Chondrocyte (in vitro differentiated cells): ENCODE results near the gene ANP32E. TPM values are rescaled to one million over a fixed set of nuclear protein-coding genes. Genes with fewer than 3 reads are reported as not detected.
"Not testable (repeated sequence)": the region's sequence is repeated elsewhere in the genome, so short reads cannot be mapped to it uniquely, and the experiment has no call there.

Experiments
- DNase-seq: peaks from one replicate; pipeline ENCODE4 v3.0.0; 2021; ENCODE audit warnings: mixed read lengths, low spot score
- H3K27ac Mint-ChIP-seq: one replicate; pipeline ENCODE4 v1.8.0; 2021; ENCODE audit warnings: mild to moderate bottlenecking, moderate library complexity, mixed read lengths; ENCODE audit not compliant: unreplicated experiment
- H3K27me3 Mint-ChIP-seq: 2 replicates; pipeline ENCODE4 v1.8.0; 2021; ENCODE audit warnings: low read depth, mixed read lengths
- H3K36me3 Mint-ChIP-seq: 2 replicates; pipeline ENCODE4 v1.8.0; 2021; ENCODE audit warnings: low read depth, mixed read lengths
- H3K4me1 Mint-ChIP-seq: 2 replicates; pipeline ENCODE4 v1.8.0; 2021; ENCODE audit warnings: low read depth, mild to moderate bottlenecking, mixed read lengths
- H3K4me3 Mint-ChIP-seq: one replicate; pipeline ENCODE4 v1.8.0; 2021; ENCODE audit warnings: mild to moderate bottlenecking, moderate library complexity, mixed read lengths; ENCODE audit not compliant: unreplicated experiment
- H3K9me3 Mint-ChIP-seq: 2 replicates; pipeline ENCODE4 v1.8.0; 2021; ENCODE audit warnings: low read depth, mixed read lengths
- CTCF ChIP-seq: fragments of 200-600 bp; sonication (generic); IDR thresholded peaks from 2 replicates; pipeline ENCODE4 v1.5.0; 2021; ENCODE audit warnings: antibody characterized with exemption, mild to moderate bottlenecking, moderate library complexity
- total RNA-seq: library from RNA; stranded (reverse); gene quantifications from 3 replicates; pipeline ENCODE4 v1.2.1, GENCODE V29; 2021

ANP32E gene
- total RNA-seq, 1 donor from 2014 or later = 34.5 TPM

- peaks cover 16% of the 10 kb centered on the region for H3K4me1 Mint-ChIP-seq
- not testable (repeated sequence) for DNase-seq, H3K9me3 Mint-ChIP-seq, H3K36me3 Mint-ChIP-seq, H3K27me3 Mint-ChIP-seq
- peak overlapping the region; percentile 78 for H3K4me3 Mint-ChIP-seq
- H3K27ac Mint-ChIP-seq = peak overlapping the region; percentile 87
- peak; percentile 37 for TF ChIP-seq CTCF
Measured at GRCh38 chr1:150214099-150214756, 21.7 kb downstream of the ANP32E start.

- peak; percentile 74 for TF ChIP-seq CTCF
- H3K36me3 Mint-ChIP-seq = no peaks in the 10 kb centered on the region
- H3K27ac Mint-ChIP-seq = peak overlapping the region; percentile 87
Measured at GRCh38 chr1:150213170-150214098, 22.5 kb downstream of the ANP32E start.

GRCh38 chr1:150212070-150212469, 23.8 kb downstream of the ANP32E start:
- H3K9me3 Mint-ChIP-seq = no peaks in the 10 kb centered on the region
- TF ChIP-seq CTCF = no peak
- DNase-seq = no peak
- H3K36me3 Mint-ChIP-seq = no peaks in the 10 kb centered on the region
- H3K27ac Mint-ChIP-seq = no peak overlapping the region
- no peak overlapping the region for H3K4me3 Mint-ChIP-seq
- H3K4me1 Mint-ChIP-seq = peaks cover 16% of the 10 kb centered on the region
- no peaks in the 10 kb centered on the region for H3K27me3 Mint-ChIP-seq

More at GRCh38 chr1:150213170-150214098, 22.5 kb downstream of the ANP32E start:
- Mint-ChIP-seq H3K9me3 (no peaks in the 10 kb centered on the region), H3K4me1 (peaks cover 16% of the 10 kb centered on the region), H3K27me3 (no peaks in the 10 kb centered on the region), H3K4me3 (peak overlapping the region; percentile 78)
- peak; percentile 96 for DNase-seq

GRCh38 chr1:150210706-150211105, 25.2 kb downstream of the ANP32E start:
- no peak overlapping the region for H3K4me3 Mint-ChIP-seq

More at GRCh38 chr1:150210706-150211105, 25.2 kb downstream of the ANP32E start:
- no peaks in the 10 kb centered on the region for H3K27me3 Mint-ChIP-seq
- H3K27ac Mint-ChIP-seq = no peak overlapping the region
- no peaks in the 10 kb centered on the region for H3K9me3 Mint-ChIP-seq
- DNase-seq = no peak
- peaks cover 16% of the 10 kb centered on the region for H3K4me1 Mint-ChIP-seq
- no peaks in the 10 kb centered on the region for H3K36me3 Mint-ChIP-seq
- TF ChIP-seq CTCF = no peak
